Stimulated activated naive CD4-positive, alpha-beta T cell treated with Interleukin-2 at 50 U/mL for 16 hours (primary cell): Measurements from ENCODE around the gene PCSK6.
"Not testable (repeated sequence)": the region's sequence is repeated elsewhere in the genome, so short reads cannot be mapped to it uniquely, and the experiment has no call there.

ENCODE experiments used
- DNase-seq: peaks from one replicate; lab custom pipeline; 2025; lab: John Stamatoyannopoulos, UW

The PCSK6 gene

GRCh38 chr15:101376615-101377395 lies 112.7 kb downstream of the PCSK6 start:
- DNase-seq = no peak

DNA sequence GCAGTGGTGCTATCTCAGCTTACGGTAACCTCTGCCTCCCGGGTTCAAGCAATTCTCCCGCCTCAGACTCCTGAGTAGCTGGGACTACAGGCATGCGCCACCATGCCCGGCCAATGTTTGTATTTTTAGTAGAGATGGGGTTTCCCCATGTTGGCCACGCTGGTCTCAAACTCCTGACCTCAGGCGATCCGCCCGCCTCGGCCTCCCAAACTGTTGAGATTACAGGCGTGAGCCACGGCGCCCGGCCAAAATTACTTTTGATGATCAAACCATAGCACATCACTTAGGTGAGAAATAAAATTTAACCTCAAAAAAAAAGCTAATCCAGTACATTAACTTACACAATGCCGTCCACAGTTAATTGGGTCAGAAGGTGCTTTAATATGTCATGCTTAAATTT lies 114.5 kb downstream of the PCSK6 start:
- not testable (repeated sequence) for DNase-seq

DNA sequence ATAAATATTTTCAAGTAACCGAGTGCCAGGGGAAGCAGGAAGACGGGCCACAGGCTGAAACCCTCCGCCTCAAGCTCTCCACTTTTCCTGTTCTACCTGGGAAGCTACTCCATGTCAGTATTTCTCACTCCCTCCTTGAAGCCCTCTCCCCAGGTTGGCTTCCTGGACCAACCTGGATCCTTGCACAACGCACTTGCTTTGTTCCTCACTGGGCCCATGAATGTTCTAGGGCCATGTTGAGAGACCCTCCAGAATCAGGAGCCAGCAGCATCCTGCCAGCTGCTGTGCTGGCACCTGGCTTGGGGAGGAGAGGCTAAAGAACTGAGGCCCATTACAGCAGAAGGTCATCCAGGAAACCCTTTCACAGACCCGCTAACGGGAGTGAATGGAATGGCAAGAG lies 115.2 kb downstream of the PCSK6 start:
- no peak for DNase-seq

- DNase-seq = no peak
These were observed 115.9 kb downstream of the PCSK6 start for GRCh38 chr15:101373577-101373976.

DNA sequence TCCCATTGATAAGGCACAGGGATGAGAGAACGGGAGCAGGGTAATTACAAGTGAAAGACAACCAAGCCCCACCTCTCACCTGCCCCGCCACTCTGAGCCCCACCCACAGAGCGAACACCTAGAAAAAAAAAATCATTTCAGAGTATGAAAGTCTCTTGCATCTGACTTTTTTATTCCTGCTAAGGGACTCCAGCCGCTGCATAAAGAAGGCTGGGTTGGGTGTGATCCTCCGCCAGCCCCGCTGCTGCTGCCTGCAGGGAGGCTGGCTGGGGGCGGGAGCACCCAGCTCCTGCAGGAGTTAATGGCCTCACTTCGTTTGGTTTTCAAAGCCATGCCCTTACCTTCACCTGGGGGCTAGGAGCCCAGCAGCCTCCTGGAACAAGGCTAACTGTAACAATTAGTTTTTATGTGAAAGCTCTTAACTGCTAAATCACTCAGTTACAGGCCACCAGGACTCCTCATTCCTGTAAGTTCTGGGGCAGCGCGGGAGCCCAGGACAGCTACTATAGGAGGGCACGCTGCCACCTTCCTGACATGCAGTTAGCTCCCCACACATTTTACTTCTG lies 116.5 kb downstream of the PCSK6 start:
- no peak for DNase-seq

DNA sequence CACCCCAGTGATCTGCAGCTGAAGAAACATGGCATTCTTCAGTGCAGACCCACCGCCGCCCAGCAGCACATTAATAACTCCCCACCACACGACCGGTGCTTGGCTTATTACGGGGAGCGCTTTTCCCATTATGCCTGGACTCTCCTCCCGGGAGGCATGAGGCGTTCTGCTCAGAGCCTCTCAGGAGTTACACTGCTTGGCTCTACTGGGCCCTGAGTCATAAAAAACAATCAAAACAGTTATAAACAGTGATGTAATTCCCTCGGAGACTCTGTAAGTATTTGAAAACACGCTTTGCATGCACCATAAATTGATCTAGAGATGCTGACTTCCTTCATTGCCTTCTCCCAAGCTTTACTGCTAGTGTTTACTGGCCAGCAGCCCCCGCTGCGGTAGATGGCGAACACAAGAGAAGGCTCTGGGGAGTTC lies 117.3 kb downstream of the PCSK6 start:
- DNase-seq = no peak

DNA sequence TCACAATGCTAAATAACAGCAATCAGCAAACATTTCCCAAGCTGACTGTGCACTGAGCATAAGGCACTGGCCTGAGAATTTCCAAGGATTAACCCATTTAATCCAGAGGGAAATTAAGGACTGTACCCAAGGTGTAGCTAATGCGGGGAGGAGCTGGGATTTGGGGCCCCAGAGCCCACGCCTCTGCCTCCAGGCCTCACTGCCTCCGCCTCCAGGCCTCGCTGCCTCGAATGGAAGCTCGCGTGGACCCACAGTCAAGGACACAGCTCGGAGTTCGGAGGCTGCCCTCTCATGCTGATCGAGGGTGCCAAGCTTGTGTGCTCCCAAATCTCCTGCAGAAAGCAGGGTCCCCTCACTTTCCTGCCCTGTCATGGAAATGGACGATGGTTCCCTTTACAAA lies 118.0 kb downstream of the PCSK6 start:
- DNase-seq = no peak

DNA sequence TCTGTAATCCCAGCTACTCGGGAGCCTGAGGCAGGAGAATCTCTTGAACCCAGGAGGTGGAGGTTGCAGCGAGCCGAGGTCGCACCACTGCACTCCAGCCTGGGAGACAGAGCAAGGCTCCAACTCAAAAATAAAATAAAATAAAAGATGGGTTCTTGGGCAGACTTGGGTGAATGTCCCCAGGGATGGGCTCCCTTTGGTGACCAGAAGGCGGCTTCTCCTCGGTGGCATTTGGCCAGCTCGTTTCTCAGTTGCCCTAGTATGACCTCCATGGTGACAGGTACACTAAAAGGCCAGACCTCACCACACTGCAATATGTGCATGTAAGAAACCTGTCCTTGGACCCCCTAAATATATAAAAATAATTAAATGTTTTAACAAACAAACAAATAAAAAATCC lies 118.4 kb downstream of the PCSK6 start:
- no peak for DNase-seq

GRCh38 chr15:101370330-101371024 lies 119.0 kb downstream of the PCSK6 start:
- no peak for DNase-seq

DNA sequence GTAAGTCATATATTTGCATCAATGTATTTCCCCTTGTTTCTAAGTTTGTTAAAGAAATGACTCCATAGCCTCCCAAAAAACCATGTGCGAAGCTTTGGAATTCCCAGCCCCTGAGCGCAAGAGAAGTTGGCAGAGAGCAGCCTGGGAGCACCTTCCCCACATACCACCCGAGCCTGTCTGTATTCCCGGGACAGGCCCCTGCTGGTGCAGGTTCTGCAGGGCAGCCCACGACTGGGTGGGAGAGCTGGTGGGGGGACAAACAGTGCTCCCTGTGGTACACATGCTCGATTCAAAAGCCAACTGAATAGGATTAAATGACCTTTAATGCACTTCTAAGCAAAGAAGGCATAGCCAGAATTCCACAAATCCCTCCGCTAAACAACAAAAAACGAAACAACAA lies 119.8 kb downstream of the PCSK6 start:
- DNase-seq = no peak

DNA sequence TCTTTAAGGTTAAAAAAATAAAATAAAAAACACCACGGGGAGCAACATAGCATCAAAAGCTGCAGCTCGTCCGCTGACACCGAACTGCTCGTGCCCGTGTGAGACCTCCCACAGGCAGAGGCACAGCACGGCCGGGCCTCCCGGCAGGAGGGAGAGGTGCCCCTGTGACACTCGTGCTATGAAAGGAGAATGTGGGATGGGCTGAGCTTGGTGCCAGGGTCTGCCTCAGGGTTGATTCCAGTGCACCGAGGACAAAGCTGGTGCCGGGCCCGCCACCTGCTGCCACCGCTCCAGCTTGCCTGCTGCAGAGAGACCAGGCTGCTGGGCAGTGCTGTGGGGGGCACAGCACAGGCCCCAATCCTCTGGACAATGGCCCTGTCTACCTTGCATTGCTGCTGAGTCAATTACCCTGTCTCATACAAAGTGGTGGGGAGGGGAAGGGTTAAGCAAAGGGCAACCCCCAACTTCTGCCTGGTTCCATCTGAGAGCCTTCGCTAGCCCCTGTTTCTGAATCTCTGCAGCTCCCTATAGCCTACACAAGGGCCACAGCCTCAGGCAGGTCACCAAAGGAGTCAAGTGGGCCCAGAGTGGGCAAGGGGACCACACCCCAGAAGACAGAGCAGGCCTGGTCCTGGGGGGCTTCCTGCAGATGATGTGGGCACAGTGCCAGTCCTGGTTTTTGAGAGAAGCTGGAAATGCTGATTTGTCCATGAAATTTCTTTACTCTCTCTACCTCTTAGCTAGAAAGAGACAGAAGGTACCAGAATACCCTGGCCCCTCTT lies 120.5 kb downstream of the PCSK6 start:
- no peak for DNase-seq

DNA sequence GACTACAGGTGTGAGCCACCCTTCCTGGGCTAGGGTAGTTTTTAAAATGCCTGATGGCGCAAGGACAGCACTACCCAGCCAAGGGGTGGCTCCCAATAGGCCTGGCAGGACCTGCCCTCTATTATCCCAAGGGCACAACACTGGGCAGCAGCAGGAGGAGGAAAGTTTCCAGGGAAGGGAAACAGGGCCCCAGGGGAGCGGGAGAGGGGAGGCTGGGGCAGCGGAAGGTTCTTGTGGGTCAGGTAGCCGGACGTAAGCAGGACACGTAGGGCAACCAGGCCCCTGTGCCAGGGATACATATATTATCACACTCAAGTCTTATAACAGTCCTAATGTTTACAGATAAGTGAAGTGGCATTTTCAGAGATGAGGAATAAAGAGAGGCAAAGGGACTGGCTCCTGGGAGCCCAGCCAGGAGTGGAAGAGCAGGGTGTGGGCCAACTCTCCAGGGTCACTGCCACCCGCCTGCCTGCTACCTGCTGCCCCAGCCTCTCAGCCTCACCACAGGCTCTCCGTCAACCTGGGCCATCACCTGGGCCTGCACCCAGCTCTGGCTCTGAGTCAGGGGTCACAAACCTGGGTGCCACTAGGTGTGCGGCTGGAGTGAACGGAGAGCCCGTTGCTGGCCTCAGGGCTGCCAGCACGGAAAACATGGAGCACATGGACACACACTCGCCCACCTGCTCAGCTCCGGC lies 121.3 kb downstream of the PCSK6 start:
- no peak for DNase-seq

DNA sequence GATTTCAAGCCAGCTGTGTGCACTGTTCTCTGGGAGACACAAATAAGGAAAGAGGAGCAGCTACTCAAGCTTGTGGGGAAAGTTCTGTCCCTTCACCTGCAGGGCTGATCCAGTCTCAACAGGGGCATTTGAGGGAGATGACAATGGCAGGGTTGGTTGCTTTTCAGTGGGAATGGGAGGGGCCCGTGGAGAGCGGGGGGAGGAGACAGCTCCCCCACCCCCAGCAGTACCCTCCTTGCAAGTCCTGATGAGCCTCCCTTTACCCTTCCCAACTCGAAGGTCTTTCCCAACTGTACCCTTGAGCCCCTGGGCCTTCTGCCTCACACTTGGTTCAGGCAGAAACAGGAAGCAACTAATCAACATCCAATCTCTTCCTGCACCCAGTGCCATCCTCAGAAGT lies 122.7 kb downstream of the PCSK6 start:
- DNase-seq = no peak

GRCh38 chr15:101362986-101363566 lies 126.4 kb downstream of the PCSK6 start:
- no peak for DNase-seq

DNA sequence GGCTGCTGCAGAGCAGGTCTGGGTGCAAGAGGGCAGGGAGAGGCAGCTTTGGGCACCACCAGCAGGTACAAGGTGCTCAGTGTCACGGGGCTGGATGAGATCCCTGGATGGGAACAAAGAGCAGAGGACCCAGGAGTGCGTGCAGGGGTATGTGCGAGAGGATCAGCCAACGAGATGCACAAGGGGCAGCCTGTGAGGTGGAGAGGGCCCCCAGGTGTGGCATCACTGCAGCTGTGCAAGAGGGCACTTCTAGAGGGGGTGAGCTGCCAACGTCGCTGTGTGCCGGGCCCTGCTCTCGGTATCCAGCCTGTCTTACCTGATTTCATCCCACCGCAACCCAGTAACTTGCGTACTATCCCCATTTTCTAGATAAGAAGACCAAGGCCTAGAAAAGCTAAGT lies 127.1 kb downstream of the PCSK6 start:
- no peak for DNase-seq

- DNase-seq = no peak
These were observed 128.1 kb downstream of the PCSK6 start for GRCh38 chr15:101361418-101361817.

- DNase-seq = no peak
These were observed 130.1 kb downstream of the PCSK6 start for GRCh38 chr15:101359365-101359947.

GRCh38 chr15:101358895-101359294 lies 130.6 kb downstream of the PCSK6 start:
- no peak for DNase-seq

DNA sequence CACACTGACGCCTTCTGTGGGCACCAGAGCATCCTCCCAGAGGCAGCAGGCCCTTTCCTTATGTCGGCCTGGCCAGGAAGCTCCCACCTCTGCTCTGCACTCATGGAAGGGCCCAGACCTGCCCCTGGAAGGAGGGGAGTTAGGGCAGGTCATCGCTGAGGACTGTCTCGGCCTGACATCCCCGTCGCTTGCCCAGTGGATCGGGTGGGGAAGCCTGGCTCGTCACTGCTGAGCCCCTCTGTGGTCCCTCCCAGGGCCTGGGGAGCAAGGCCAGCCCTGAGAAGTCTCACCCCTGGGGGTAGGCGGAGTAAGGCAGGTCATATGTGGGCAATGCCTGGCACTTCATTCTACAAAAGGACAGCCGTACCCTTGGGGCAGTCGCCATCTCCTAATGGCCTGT lies 131.6 kb downstream of the PCSK6 start:
- DNase-seq = no peak

- no peak for DNase-seq
These were observed 132.2 kb downstream of the PCSK6 start for GRCh38 chr15:101357333-101357732.

- DNase-seq = not testable (repeated sequence)
These were observed 132.9 kb downstream of the PCSK6 start for GRCh38 chr15:101356512-101357172.
